T-helper 1 cell treated with Interleukin-12 subunit alpha and Interleukin-12 subunit beta and Interleukin-4 antibody, amounts not matched to agents 30 μg/mL and 1 μg/mL, for 36 hours (primary cell): ENCODE measurements around the gene SNTG2.

ENCODE experiments used
- H3K27ac Mint-ChIP-seq: one replicate; pipeline ENCODE4 v1.8.0; 2021; ENCODE audit warnings: mild to moderate bottlenecking, mixed read lengths
- H3K27me3 Mint-ChIP-seq: one replicate; pipeline ENCODE4 v1.8.0; 2021; ENCODE audit warnings: low read depth, mixed read lengths
- H3K36me3 Mint-ChIP-seq: one replicate; pipeline ENCODE4 v1.8.0; 2021; ENCODE audit warnings: low read depth, mixed read lengths
- H3K4me1 Mint-ChIP-seq: one replicate; pipeline ENCODE4 v1.8.0; 2021; ENCODE audit warnings: low read depth, mixed read lengths
- H3K4me3 Mint-ChIP-seq: one replicate; pipeline ENCODE4 v1.8.0; 2021; ENCODE audit warnings: mild to moderate bottlenecking, moderate library complexity, mixed read lengths
- H3K9me3 Mint-ChIP-seq: one replicate; pipeline ENCODE4 v1.8.0; 2021; ENCODE audit warnings: mixed read lengths

Gene SNTG2

GRCh38 chr2:1268034-1268433, 317.4 kb downstream of the SNTG2 start:
- H3K27ac Mint-ChIP-seq = no peak overlapping the region
- H3K27me3 Mint-ChIP-seq = no peaks in the 10 kb centered on the region
- H3K4me1 Mint-ChIP-seq = no peaks in the 10 kb centered on the region
- no peaks in the 10 kb centered on the region for H3K9me3 Mint-ChIP-seq
- H3K4me3 Mint-ChIP-seq = no peak overlapping the region
- no peaks in the 10 kb centered on the region for H3K36me3 Mint-ChIP-seq

DNA sequence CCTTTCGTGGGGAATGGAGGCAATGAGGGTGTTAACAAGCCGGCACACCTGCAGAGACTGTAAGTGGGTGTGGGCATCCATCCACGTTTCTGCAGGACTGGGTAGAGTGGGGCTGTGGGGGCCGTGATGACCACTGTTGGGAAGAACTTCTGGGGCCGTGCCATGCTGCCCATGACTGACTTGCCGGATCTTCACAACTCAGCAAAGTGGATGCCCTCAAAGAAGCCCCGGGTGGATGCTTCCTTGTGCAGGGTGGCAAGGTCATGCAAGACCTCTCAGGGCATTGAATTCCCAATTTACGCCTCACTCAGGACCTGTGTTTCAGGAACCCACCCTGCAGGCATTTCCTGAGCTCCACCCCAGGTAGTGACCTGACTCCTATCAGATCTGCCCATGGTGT, 319.2 kb downstream of the SNTG2 start:
- Mint-ChIP-seq H3K27ac (no peak overlapping the region), H3K27me3 (no peaks in the 10 kb centered on the region), H3K4me3 (no peak overlapping the region), H3K4me1 (no peaks in the 10 kb centered on the region), H3K9me3 (no peaks in the 10 kb centered on the region), H3K36me3 (no peaks in the 10 kb centered on the region)

DNA sequence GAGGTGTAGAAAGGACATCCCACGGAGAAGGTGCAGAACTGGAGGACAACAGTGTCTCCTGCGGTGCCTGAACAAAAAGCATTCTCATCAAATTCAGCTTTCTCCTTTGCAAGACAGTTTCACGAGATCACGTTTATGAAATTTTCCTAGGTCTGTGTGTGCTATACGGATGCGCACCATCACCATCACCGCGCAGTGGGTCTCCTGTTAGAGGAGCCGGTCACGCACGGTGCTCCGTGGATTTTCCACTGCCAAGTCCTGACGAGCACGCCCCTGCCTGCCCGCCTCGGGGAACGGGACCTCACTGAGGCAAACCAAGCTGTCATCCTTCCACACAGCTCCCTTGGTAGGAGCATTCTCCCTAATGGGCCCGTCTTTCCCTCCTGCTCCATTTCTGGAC, 322.2 kb downstream of the SNTG2 start:
- H3K4me3 Mint-ChIP-seq = no peak overlapping the region

DNA sequence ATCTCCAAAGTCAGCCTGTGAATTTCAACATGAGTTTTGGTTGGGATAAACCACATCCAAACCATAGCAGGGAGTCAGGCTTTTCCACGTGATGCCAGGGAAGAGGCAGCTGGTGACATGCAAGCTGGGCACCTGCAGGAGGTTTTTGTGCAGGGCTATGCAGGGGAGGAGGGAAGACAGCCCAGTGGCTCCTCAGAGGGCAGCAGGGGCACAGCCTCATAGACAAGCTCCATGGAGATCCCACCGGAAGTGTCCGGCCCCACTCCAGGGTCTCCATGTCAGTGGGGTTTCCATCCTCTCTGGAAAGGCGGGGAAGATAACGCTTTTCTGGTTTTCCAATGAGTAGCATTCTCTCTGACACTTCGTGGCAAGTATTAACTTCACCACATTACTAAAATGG, 327.0 kb downstream of the SNTG2 start:
- Mint-ChIP-seq H3K4me3 (no peak overlapping the region), H3K9me3 (no peaks in the 10 kb centered on the region), H3K36me3 (no peaks in the 10 kb centered on the region), H3K4me1 (no peaks in the 10 kb centered on the region), H3K27me3 (no peaks in the 10 kb centered on the region), H3K27ac (no peak overlapping the region)

More for the DNA sequence above, 322.2 kb downstream of the SNTG2 start:
- Mint-ChIP-seq H3K27ac (no peak overlapping the region), H3K4me1 (no peaks in the 10 kb centered on the region), H3K9me3 (no peaks in the 10 kb centered on the region), H3K27me3 (no peaks in the 10 kb centered on the region), H3K36me3 (no peaks in the 10 kb centered on the region)

- no peak overlapping the region for H3K4me3 Mint-ChIP-seq
Measured at GRCh38 chr2:1278125-1278524, 327.5 kb downstream of the SNTG2 start.

DNA sequence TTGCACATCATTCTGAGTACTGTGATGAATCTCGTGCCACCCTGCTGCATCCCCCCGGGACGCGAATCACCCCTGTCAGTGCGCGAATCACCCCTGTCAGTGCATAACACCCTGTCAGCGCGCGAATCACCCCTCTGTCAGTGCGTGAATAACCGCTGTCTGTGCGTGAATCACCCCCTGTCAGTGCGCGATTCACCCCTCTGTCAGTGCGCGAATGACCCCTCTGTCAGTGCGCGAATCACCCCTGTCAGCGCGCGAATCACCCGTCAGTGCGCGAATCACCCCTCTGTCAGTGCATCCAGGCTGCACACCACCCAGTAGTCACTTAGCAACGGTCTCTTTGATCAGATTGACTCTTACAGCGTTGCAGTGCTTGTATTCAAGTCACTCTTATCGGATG, 328.2 kb downstream of the SNTG2 start:
- H3K36me3 Mint-ChIP-seq = no peaks in the 10 kb centered on the region
- H3K4me3 Mint-ChIP-seq = no peak overlapping the region
- no peak overlapping the region for H3K27ac Mint-ChIP-seq
- no peaks in the 10 kb centered on the region for H3K4me1 Mint-ChIP-seq
- no peaks in the 10 kb centered on the region for H3K27me3 Mint-ChIP-seq
- H3K9me3 Mint-ChIP-seq = no peaks in the 10 kb centered on the region

More at GRCh38 chr2:1278125-1278524, 327.5 kb downstream of the SNTG2 start:
- H3K4me1 Mint-ChIP-seq = no peaks in the 10 kb centered on the region
- no peaks in the 10 kb centered on the region for H3K36me3 Mint-ChIP-seq
- H3K9me3 Mint-ChIP-seq = no peaks in the 10 kb centered on the region
- no peaks in the 10 kb centered on the region for H3K27me3 Mint-ChIP-seq
- no peak overlapping the region for H3K27ac Mint-ChIP-seq

GRCh38 chr2:1282552-1282951, 331.9 kb downstream of the SNTG2 start:
- H3K27ac Mint-ChIP-seq = no peak overlapping the region
- H3K4me3 Mint-ChIP-seq = no peak overlapping the region
- H3K36me3 Mint-ChIP-seq = no peaks in the 10 kb centered on the region
- no peaks in the 10 kb centered on the region for H3K9me3 Mint-ChIP-seq
- no peaks in the 10 kb centered on the region for H3K4me1 Mint-ChIP-seq
- no peaks in the 10 kb centered on the region for H3K27me3 Mint-ChIP-seq

- H3K4me3 Mint-ChIP-seq = no peak overlapping the region
- H3K27ac Mint-ChIP-seq = no peak overlapping the region
- no peaks in the 10 kb centered on the region for H3K4me1 Mint-ChIP-seq
- H3K27me3 Mint-ChIP-seq = no peaks in the 10 kb centered on the region
- H3K9me3 Mint-ChIP-seq = no peaks in the 10 kb centered on the region
- no peaks in the 10 kb centered on the region for H3K36me3 Mint-ChIP-seq
Measured at GRCh38 chr2:1283020-1283801, 332.6 kb downstream of the SNTG2 start.

DNA sequence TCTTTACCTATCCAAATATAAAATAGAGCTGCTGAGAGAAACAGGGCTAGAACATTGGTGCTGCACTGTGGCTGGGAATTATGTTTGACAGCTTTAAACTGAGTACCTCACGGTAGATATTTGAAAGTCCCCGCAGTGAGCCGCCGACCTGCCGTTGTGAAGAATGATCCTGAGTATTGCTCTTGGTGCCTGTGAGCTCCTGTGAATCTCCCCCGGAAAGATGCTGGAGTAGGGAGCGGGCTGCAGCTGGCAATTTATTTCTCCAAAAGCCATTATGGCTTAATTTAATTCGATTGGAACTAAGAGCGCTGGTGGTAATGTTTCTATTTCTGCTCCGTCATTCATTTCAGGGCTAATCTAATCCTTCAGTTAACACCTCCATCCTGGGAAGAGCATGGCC, 333.2 kb downstream of the SNTG2 start:
- Mint-ChIP-seq H3K36me3 (no peaks in the 10 kb centered on the region), H3K27me3 (no peaks in the 10 kb centered on the region), H3K9me3 (no peaks in the 10 kb centered on the region), H3K27ac (no peak overlapping the region), H3K4me3 (no peak overlapping the region), H3K4me1 (no peaks in the 10 kb centered on the region)

DNA sequence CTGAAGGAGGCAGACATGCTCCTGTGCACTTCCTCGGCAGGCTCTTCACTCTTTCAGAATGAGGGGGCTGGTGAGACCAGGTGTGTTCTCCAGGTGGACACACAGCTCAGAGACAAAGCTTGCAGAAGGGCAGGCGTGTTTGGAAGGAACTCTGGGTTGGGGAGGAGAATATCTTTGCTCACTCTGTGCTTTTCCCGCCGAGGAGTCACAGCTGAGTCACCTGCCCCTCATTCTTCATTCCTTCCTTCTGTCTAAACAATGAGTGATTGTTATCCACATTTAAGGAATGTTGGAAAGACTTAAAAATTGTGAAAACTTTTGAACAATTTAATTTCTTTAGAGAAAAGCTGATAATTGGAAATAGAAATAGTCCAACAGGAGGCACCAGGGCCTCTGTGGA, 336.3 kb downstream of the SNTG2 start:
- H3K27me3 Mint-ChIP-seq = no peaks in the 10 kb centered on the region
- no peaks in the 10 kb centered on the region for H3K4me1 Mint-ChIP-seq
- H3K9me3 Mint-ChIP-seq = no peaks in the 10 kb centered on the region
- H3K27ac Mint-ChIP-seq = no peak overlapping the region
- H3K36me3 Mint-ChIP-seq = no peaks in the 10 kb centered on the region
- no peak overlapping the region for H3K4me3 Mint-ChIP-seq

- H3K36me3 Mint-ChIP-seq = no peaks in the 10 kb centered on the region
- H3K27ac Mint-ChIP-seq = no peak overlapping the region
- H3K9me3 Mint-ChIP-seq = no peaks in the 10 kb centered on the region
- no peak overlapping the region for H3K4me3 Mint-ChIP-seq
- H3K4me1 Mint-ChIP-seq = no peaks in the 10 kb centered on the region
- peaks cover 3% of the 10 kb centered on the region for H3K27me3 Mint-ChIP-seq
Measured at GRCh38 chr2:1287427-1287826, 336.8 kb downstream of the SNTG2 start.

GRCh38 chr2:1294900-1295299, 344.3 kb downstream of the SNTG2 start:
- H3K36me3 Mint-ChIP-seq = no peaks in the 10 kb centered on the region

GRCh38 chr2:1295740-1296139, 345.1 kb downstream of the SNTG2 start:
- H3K4me1 Mint-ChIP-seq = no peaks in the 10 kb centered on the region
- no peaks in the 10 kb centered on the region for H3K36me3 Mint-ChIP-seq
- no peak overlapping the region for H3K27ac Mint-ChIP-seq

More at GRCh38 chr2:1294900-1295299, 344.3 kb downstream of the SNTG2 start:
- H3K9me3 Mint-ChIP-seq = no peaks in the 10 kb centered on the region
- no peak overlapping the region for H3K4me3 Mint-ChIP-seq
- H3K4me1 Mint-ChIP-seq = no peaks in the 10 kb centered on the region
- no peak overlapping the region for H3K27ac Mint-ChIP-seq
- peaks cover 6% of the 10 kb centered on the region for H3K27me3 Mint-ChIP-seq

GRCh38 chr2:1297372-1298159, 346.9 kb downstream of the SNTG2 start:
- Mint-ChIP-seq H3K9me3 (no peaks in the 10 kb centered on the region), H3K36me3 (no peaks in the 10 kb centered on the region), H3K27me3 (peaks cover 5% of the 10 kb centered on the region)

More at GRCh38 chr2:1295740-1296139, 345.1 kb downstream of the SNTG2 start:
- Mint-ChIP-seq H3K27me3 (peaks cover 6% of the 10 kb centered on the region), H3K9me3 (no peaks in the 10 kb centered on the region), H3K4me3 (no peak overlapping the region)

GRCh38 chr2:1299043-1299442, 348.4 kb downstream of the SNTG2 start:
- H3K4me1 Mint-ChIP-seq = peaks cover 3% of the 10 kb centered on the region
- no peak overlapping the region for H3K4me3 Mint-ChIP-seq
- peaks cover 7% of the 10 kb centered on the region for H3K27me3 Mint-ChIP-seq
- H3K9me3 Mint-ChIP-seq = no peaks in the 10 kb centered on the region
- H3K36me3 Mint-ChIP-seq = no peaks in the 10 kb centered on the region
- no peak overlapping the region for H3K27ac Mint-ChIP-seq

More at GRCh38 chr2:1297372-1298159, 346.9 kb downstream of the SNTG2 start:
- Mint-ChIP-seq H3K27ac (no peak overlapping the region), H3K4me3 (no peak overlapping the region), H3K4me1 (no peaks in the 10 kb centered on the region)
